WTC11 (cell line): Measurements from ENCODE around the gene USP43. TPM values are rescaled to one million over a fixed set of nuclear protein-coding genes. Genes with fewer than 3 reads are reported as not detected.

Experiments
- ATAC-seq: fragments of 200-7000 bp; cut with Tn5 transposase; 2 replicates; pipeline ENCODE4 v1.10.0; 2021; ENCODE audit warnings: mild to moderate bottlenecking, moderate library complexity
- CTCF ChIA-PET: fragments of 300-600 bp; sonication (Branson Sonifier 250); formaldehyde crosslinking; loops from one replicate; lab custom pipeline; 2021; ENCODE audit warnings: antibody characterized with exemption; lab: Charles Lee
- POLR2A ChIA-PET: fragments of 350-600 bp; sonication (Branson Sonifier 250); formaldehyde crosslinking; loops from one replicate; lab custom pipeline; 2021; ENCODE audit warnings: antibody characterized with exemption; lab: Charles Lee
- DNase-seq: peaks from one replicate; pipeline ENCODE4 v3.0.0; 2021; ENCODE audit warnings: low spot score
- H3K27ac Mint-ChIP-seq: 2 replicates; pipeline ENCODE4 v1.8.0; 2021; ENCODE audit warnings: mixed read lengths
- H3K27me3 Mint-ChIP-seq: 2 replicates; pipeline ENCODE4 v1.8.0; 2021; ENCODE audit warnings: low read depth, mild to moderate bottlenecking, moderate library complexity, mixed read lengths
- H3K36me3 Mint-ChIP-seq: 2 replicates; pipeline ENCODE4 v1.8.0; 2021; ENCODE audit warnings: mixed read lengths
- H3K4me1 Mint-ChIP-seq: 2 replicates; pipeline ENCODE4 v1.8.0; 2022; ENCODE audit warnings: mixed read lengths
- H3K4me3 Mint-ChIP-seq: 2 replicates; pipeline ENCODE4 v1.8.0; 2021; ENCODE audit warnings: mild to moderate bottlenecking, moderate library complexity, mixed read lengths
- H3K9me3 Mint-ChIP-seq: 2 replicates; pipeline ENCODE4 v1.8.0; 2021; ENCODE audit warnings: mixed read lengths
- AFF4 ChIP-seq: sonication (generic); formaldehyde crosslinking; IDR thresholded peaks from 2 replicates; pipeline ENCODE4 v1.8.1; 2023; ENCODE audit warnings: mild to moderate bottlenecking, missing genetic modification reagents, borderline replicate concordance
- ARID4B ChIP-seq: sonication (generic); formaldehyde crosslinking; IDR thresholded peaks from 2 replicates; pipeline ENCODE4 v1.8.0; 2023; ENCODE audit warnings: missing genetic modification reagents, mild to moderate bottlenecking, borderline replicate concordance
- ERG ChIP-seq: fragments of 250-450 bp; sonication (Bioruptor Pico); IDR thresholded peaks from 2 replicates; pipeline ENCODE4 v1.8.0; 2021; ENCODE audit warnings: mild to moderate bottlenecking
- ETV6 ChIP-seq: sonication (generic); formaldehyde crosslinking; IDR thresholded peaks from 2 replicates; pipeline ENCODE4 v1.8.1; 2022; ENCODE audit warnings: mild to moderate bottlenecking, missing genetic modification reagents
- FOXP1 ChIP-seq: sonication (generic); formaldehyde crosslinking; IDR thresholded peaks from 2 replicates; pipeline ENCODE4 v1.8.0; 2022; ENCODE audit warnings: missing genetic modification reagents, mild to moderate bottlenecking, moderate library complexity, borderline replicate concordance
- GTF2I ChIP-seq: fragments of 250-450 bp; sonication (Bioruptor Pico); conservative IDR thresholded peaks from 2 replicates; pipeline ENCODE4 v1.4.0; 2021; ENCODE audit warnings: mild to moderate bottlenecking
- JAZF1 ChIP-seq: fragments of 250-450 bp; sonication (Bioruptor Pico); IDR thresholded peaks from 2 replicates; pipeline ENCODE4 v1.9.0; 2021; ENCODE audit warnings: moderate library complexity, mild to moderate bottlenecking, inconsistent platforms
- RELA ChIP-seq: sonication (generic); formaldehyde crosslinking; IDR thresholded peaks from 2 replicates; pipeline ENCODE4 v1.8.1; 2022; ENCODE audit warnings: missing genetic modification reagents, mild to moderate bottlenecking, borderline replicate concordance
- TEAD1 ChIP-seq: sonication (generic); formaldehyde crosslinking; IDR thresholded peaks from 2 replicates; pipeline ENCODE4 v1.8.0; 2022; ENCODE audit warnings: mild to moderate bottlenecking, missing genetic modification reagents
- ZBTB43 ChIP-seq: sonication (generic); formaldehyde crosslinking; IDR thresholded peaks from 2 replicates; pipeline ENCODE4 v1.8.1; 2023; ENCODE audit warnings: mild to moderate bottlenecking, missing genetic modification reagents
- ZNF219 ChIP-seq: sonication (generic); formaldehyde crosslinking; IDR thresholded peaks from 2 replicates; pipeline ENCODE4 v1.8.0; 2023; ENCODE audit warnings: missing genetic modification reagents, mild to moderate bottlenecking, borderline replicate concordance
- ZNF281 ChIP-seq: sonication (generic); formaldehyde crosslinking; IDR thresholded peaks from 2 replicates; pipeline ENCODE4 v1.8.0; 2023; ENCODE audit warnings: mild to moderate bottlenecking, missing genetic modification reagents
- ZNF512 ChIP-seq: sonication (generic); formaldehyde crosslinking; IDR thresholded peaks from 2 replicates; pipeline ENCODE4 v1.8.1; 2022; ENCODE audit warnings: missing genetic modification reagents, borderline replicate concordance
- ZNF532 ChIP-seq: fragments of 250-450 bp; sonication (Bioruptor Pico); IDR thresholded peaks from 2 replicates; pipeline ENCODE4 v1.9.0; 2021; ENCODE audit warnings: mild to moderate bottlenecking, borderline replicate concordance
- total RNA-seq: library from RNA; stranded (reverse); gene quantifications from 3 replicates; pipeline ENCODE4 v1.2.3, GENCODE V29; 2021

Gene USP43
- total RNA-seq, 1 experiment from 2014 or later, result 8.6 TPM

GRCh38 chr17:9677411-9677810, 32.1 kb downstream of the USP43 start (continued):
- TF ChIP-seq ZNF512 (CRISPR knock-in tag) (no peak), ZNF532 (CRISPR knock-in tag) (no peak), JAZF1 (CRISPR knock-in tag) (no peak), ETV6 (CRISPR knock-in tag) (no peak)
- TF ChIP-seq, all 79 proteins: peak for 0

GRCh38 chr17:9677896-9678295, 32.6 kb downstream of the USP43 start:
- Mint-ChIP-seq H3K9me3 (peaks cover 13% of the 10 kb centered on the region), H3K27ac (no peak overlapping the region), H3K4me1 (no peaks in the 10 kb centered on the region), H3K4me3 (no peak overlapping the region), H3K27me3 (no peaks in the 10 kb centered on the region), H3K36me3 (peaks cover 25% of the 10 kb centered on the region)
- ATAC-seq, result no peak
- ChIA-PET POLR2A (no interaction called here), CTCF (interaction anchor here (1.0 to 5.1 kb wide), 2 partner anchors 91 to 101 kb away, joined by 3 to 40 read pairs; partner anchors contain the start of genes CFAP52 and STX8)
- no peak for DNase-seq
- no peak for TF ChIP-seq FOXP1 (CRISPR knock-in tag)
- no peak for TF ChIP-seq GTF2I (CRISPR knock-in tag)
- TF ChIP-seq AFF4, result no peak
- no peak for TF ChIP-seq TEAD1
- no peak for TF ChIP-seq ZNF281
- TF ChIP-seq ZBTB43 (CRISPR knock-in tag), result no peak
- no peak for TF ChIP-seq RELA (CRISPR knock-in tag)
- no peak for TF ChIP-seq ZNF219 (CRISPR knock-in tag)
- TF ChIP-seq ERG, result no peak
- TF ChIP-seq ARID4B, result no peak
